Measurements from ENCODE around the gene AGAP2.

DNA sequence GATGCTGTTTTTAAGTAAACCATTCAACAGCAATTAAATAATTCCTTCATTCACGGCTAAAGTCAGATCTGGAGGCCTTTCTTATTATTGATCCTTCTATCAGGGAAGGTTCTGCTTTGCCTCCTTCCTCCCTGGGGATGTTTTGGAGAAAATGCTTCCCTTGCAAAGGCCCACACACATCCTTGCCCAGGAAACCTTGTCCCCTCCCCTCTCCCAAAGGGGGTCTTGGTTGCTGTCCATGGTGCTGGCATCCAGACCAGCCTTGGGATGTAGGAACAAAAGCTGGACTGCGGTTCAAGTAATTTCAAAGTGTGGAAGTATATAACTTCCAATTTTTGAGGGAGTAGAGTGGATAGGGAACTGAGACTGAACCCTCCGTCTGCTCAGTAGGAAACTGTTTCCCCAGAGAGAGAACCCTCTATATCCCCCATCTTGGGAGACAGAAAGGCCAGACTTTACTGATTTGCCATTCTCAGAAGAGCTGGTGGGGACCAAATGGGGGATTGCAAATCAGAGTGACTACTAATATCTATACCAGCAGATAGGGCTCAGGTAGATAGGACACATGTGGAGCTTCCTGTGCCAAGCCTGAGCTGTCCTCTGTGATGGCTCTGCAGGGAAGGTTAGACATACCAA lies 21.9 kb upstream of the AGAP2 start:
- TF ChIP-seq POLR2AphosphoS5 (IDR thresholded peaks at IDR 0.05; ENCODE audit: low read depth, low read length), result no peak
- TF ChIP-seq, protein P1, sequence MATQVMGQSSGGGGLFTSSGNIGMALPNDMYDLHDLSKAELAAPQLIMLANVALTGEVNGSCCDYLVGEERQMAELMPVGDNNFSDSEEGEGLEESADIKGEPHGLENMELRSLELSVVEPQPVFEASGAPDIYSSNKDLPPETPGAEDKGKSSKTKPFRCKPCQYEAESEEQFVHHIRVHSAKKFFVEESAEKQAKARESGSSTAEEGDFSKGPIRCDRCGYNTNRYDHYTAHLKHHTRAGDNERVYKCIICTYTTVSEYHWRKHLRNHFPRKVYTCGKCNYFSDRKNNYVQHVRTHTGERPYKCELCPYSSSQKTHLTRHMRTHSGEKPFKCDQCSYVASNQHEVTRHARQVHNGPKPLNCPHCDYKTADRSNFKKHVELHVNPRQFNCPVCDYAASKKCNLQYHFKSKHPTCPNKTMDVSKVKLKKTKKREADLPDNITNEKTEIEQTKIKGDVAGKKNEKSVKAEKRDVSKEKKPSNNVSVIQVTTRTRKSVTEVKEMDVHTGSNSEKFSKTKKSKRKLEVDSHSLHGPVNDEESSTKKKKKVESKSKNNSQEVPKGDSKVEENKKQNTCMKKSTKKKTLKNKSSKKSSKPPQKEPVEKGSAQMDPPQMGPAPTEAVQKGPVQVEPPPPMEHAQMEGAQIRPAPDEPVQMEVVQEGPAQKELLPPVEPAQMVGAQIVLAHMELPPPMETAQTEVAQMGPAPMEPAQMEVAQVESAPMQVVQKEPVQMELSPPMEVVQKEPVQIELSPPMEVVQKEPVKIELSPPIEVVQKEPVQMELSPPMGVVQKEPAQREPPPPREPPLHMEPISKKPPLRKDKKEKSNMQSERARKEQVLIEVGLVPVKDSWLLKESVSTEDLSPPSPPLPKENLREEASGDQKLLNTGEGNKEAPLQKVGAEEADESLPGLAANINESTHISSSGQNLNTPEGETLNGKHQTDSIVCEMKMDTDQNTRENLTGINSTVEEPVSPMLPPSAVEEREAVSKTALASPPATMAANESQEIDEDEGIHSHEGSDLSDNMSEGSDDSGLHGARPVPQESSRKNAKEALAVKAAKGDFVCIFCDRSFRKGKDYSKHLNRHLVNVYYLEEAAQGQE (IDR thresholded peaks at IDR 0.05; ENCODE audit: insufficient read depth in 1 of 2, low read depth in 2 of 2, low read length in 2 of 2), result peak; percentile 87 to 97
- no peak for TF ChIP-seq SIN3A (IDR thresholded peaks at IDR 0.05; ENCODE audit: borderline replicate concordance, insufficient read depth, low read length)
- no peak for TF ChIP-seq TAF1 (IDR thresholded peaks at IDR 0.05; ENCODE audit: borderline replicate concordance, insufficient read depth, low read length)
- TF ChIP-seq FOXP2 (optimal IDR thresholded peaks at IDR 0.05; ENCODE audit: borderline replicate concordance, extremely low read depth, extremely low read length, insufficient read depth), result no peak
